CD4-positive, alpha-beta T cell treated with Interleukin-6 at 100 ng/mL for 8 hours (primary cell): ENCODE results near the gene CRIP1.

Source experiments
- DNase-seq: peaks from one replicate; pipeline ENCODE4 v3.0.0-alpha.2; 2020; ENCODE audit warnings: mixed read lengths, low spot score

The CRIP1 gene

DNA sequence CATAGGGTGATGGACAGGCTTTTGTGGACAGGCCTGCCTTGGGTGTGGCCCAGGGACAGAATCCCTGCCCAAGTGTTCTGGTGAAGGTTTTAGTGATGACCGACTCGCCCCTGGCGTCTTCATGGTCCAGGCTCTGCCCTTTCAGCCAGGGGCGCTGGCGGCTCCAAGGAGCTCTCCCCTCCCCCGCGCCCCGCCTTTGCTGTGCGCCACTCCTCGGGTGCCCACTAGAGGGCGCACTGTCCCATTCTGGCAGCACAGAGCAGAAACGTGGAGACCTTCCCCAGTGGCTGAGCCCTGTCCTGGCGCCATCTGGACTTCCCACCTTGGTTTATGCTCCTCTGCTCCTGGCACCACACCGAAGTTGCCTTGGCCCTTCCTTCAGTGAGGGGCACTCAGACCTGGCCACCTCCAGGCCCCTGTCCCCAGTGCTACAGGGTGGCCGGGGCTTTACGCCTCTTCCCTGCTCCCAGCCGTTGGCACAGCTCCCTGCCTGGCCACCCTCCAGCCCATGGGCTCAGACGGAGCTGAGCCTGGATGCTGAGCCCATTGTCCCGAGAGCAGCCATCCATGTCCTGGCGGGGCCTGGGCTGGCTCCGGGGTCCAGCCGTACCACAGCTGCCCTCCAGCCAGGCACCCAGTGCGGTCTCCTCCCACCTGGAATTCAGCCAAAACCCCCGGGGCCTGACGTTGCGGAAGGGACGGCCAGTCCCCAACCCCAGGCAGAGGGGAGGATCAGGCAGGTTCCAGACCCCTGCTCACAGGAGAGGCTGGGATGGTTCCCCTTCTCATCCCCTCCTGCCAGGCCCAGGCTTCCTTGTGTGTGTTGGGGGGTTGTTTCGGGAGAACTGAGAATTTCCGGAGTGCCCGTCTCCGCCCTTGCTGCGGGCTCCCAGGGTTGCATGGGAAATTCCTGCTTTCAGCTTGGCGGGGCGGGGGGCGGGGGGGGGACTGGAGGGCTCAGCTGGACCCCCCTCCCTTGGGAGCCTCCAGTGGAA, 5.6 kb upstream of the CRIP1 start:
- peak; percentile 85 for DNase-seq

DNA sequence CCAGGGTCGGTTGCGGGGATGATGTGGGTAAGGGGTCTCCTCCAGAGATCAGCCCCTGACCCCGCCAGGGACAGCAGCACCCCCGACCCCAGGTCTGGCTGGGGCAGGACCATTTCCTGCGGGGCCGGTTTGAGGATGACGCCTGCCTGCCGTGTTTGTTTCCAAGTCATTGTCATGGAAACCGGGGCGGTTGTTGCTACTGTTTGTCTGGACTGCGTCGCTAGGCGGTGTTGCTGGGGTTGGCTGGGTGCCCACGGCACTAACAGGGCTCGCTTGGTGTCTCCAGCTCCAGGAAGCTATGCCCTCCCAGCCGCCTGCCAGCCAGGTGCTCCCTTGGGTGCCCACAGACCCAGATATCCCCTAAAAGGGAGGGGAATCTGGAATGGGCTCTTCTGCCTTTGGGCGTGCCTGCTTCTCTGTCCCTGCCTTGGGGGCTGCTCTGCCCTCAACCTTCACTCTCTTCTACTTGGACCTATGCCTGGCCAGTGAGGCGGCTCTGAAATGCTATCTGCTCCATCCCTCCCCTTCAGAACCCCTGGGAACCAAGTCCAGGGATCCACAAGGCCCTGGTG, 4.7 kb upstream of the CRIP1 start:
- DNase-seq = peak; percentile 96

DNA sequence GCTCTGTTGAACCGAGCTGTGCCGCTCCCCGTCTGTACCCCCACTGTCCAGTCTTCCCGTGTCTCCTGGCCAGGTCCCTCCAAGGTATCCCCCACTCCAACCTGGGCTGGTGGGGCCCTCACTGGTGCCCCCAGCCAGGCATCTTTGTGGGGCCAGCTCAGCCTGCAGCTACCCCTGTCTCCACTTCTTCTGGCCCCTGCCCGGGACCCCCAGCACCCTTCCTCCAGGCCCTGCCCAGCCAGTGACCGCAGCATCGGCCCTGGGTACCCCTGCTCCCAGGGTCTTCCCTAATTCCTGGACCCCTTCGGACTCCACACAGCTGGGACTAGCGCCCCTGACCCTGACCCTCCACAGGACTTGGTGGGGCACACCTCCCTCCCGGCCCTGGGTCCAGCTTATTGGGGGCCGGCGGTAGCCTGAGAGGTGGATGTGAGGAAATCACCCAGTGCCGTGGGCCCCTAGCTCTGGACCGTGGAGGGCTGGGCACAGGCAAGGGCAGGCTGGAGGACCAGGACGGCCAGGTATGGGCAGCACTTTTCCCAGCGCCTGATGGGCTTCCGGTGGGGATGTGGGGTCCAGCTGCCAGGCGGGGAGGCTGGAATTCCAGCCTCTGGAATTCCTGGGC, 4.1 kb upstream of the CRIP1 start:
- no peak for DNase-seq

DNA sequence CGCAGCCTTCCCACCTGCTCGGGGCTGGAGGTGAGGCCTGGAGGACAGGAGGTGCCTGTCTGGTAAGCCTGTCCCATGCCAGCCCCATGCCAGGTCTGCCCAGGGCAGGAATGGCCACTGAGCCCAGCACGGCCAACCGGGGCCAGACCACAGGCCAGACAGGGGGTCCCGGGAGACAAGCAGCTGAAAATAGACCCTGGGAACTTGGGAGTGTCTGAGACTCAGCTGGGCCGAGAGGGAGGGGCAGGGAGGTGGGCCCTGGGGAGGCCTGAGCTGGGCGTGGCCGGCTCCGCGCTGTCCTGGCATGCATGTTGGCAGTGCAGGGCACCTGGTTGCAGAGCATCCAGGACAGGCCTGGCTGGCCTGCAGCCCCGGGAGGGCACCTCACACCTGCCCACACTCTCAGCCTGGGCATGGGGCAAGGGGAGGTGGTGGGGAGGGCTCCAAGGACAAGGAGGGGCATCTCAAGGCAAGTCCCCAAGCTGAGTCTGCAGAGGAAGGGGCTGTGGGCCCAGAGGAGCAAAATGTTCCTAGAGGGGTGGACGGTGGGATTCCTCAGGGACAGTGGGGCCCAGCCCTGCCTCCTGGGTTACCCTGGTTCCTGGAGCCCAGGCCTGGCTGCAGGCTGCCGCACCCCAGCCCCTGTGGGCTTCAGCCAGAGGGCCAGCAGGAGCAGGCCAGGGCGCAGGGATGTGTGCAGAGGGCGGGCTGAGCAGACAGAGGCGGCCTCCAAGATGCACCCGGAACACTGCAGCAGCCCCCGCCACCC, 3.2 kb upstream of the CRIP1 start:
- no peak for DNase-seq

DNA sequence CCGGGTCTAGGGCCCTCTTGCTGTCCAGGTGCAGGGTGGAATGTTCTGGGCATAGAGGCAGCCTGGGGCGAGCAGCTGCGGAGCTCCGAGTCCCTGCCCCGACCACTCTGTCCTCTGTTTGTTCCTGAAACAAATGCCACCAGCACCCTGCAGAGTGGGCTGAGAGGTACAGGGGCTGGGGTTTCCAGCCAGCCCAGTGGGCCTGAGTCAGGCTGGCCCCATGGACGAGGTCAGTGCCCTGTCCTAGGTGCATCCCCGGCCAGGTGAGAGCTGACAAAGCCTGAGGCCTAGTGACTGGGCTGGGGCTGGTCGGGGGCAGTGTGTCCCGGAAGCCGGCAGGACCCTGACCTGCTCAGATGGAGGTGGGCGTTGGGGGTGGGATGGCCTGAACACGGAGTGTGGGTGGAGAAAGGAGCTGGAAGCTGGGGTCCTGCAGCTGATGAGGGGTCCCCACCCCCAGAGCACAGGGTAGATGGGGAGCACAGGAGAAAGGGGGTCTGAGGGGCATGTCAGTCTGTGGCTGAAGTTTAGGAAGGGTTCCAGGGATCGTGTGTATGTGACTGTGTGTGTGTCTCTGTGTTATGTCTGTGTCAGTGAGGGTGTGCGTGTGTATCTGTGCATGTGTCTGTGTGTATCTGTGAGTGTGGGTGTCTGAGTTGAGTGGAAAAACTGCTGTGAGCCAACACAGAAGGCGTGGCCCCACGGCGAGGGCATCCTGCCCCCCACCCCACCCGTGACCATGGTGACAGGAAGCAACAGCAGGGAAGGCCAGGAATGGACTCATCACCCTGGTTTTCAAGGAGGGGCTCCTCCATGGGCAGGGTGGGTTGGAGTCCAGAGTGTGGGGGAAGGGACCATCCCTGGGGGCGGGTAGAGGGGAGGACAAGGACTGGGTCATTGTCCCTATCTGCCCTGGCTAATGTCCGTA, 2.4 kb upstream of the CRIP1 start:
- DNase-seq = peak; percentile 61

DNA sequence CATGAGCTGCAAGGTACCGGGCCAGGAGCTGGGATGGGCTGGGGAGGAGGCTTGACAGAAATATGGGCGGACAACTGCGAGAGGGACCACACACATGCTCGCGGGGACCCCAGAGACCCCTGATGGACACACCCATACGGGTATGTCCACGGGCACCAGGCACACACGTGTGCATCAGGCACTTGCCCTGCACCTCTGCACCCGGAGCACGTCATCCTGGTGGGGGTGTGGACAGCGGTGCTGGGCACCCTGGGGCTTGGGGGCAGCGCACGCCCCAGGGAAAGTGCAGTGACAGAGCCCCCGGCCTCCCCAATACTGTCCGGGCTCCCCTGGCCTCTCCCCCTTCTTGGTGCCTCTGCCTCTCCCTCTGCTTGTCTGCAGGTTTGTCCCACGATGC, 1.7 kb upstream of the CRIP1 start:
- DNase-seq = no peak

DNA sequence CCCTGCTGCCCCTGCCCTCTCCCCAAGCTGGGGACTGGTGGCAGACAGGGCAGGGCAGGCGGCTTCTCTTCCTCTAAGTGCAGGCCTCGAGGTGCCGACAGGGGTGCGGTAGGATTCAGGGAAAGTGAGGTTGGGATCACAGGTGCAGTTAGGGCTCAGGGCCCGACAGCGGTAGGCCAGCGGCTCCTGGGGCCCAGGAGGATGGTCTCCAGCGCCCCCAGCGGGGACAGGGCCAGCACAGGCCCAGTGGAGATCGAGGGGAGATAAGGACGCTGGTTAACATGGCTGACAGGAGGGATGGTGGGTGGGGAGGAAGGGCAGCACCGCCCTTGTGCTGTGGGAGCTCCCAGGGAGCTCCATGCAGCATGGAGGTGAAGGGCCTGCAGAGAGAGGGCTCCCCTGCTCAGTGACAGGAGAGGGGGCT, 935 bp upstream of the CRIP1 start:
- DNase-seq = peak; percentile 61

DNA sequence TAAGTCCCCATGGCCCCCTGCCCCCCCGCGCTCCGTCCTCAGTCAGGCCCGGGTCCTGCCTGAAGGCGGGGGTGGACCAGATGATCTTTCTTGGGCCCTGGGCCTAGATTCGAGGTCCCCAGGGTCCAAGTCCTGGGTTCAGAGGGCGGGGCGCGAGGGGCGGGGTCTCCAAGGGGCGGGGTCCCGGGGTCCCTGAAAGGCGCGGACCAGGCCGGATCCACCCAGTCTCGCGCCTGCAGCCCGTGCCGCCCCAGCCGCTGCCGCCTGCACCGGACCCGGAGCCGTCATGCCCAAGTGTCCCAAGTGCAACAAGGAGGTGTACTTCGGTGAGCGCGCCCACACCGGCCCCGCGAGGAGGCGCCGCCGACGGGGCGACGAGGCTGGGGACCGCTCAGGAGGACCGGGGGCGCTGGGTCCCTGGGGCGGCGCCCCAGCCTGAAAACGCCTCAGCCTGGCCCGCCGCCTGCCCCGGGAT, 325 bp downstream of the CRIP1 start:
- peak; percentile 56 for DNase-seq

DNA sequence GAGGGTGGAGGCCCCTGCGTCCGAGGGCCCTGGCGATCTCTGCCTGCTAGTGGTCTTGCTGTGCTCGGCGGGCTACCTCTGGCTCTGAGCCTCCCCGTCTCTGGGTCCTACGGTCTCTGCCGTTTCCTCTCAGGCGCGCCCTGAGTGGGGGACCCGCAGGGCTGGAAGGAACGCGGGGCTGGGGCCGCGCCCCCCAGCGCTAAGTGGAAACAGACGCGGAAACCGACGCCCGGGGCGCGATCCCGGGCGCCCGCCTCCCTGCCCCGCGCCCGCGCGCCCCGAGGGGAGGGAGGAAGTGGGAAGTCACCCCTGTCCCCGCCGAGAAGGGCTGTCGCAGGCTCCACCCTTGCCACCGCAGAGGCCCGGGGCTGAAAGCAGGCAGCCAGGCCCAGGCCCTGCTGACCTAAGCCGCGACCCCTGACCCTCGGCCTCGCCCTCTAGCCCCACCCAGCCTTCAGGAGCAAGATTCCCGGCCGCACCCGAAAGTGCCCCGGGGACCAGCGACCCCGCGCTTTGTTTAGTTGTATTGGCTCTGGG, 831 bp downstream of the CRIP1 start:
- peak; percentile 75 for DNase-seq

DNA sequence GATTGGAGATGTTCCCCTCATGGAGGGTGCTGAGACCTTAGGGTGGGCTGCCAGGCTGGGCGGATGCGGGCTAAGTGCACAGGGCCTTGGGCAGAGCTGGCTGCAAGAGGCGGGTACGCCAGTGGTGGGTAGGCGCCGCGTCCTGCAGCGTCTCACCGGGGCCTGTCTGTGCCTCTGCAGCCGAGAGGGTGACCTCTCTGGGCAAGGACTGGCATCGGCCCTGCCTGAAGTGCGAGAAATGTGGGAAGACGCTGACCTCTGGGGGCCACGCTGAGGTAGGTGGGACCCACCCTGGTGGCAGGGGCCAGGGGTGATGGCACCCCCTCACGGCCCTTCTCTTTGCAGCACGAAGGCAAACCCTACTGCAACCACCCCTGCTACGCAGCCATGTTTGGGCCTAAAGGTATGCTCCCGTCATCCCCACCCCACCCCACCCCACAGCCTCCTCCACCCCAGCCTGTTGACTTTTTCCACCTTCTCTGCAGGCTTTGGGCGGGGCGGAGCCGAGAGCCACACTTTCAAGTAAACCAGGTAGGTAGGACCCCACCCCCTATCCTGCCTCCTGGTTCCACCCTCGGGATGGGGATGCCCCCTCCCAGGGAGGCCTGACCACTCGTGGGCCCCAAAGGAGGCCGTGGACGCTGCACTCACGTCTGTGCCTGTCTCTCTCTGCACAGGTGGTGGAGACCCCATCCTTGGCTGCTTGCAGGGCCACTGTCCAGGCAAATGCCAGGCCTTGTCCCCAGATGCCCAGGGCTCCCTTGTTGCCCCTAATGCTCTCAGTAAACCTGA, 1.5 kb downstream of the CRIP1 start:
- no peak for DNase-seq

DNA sequence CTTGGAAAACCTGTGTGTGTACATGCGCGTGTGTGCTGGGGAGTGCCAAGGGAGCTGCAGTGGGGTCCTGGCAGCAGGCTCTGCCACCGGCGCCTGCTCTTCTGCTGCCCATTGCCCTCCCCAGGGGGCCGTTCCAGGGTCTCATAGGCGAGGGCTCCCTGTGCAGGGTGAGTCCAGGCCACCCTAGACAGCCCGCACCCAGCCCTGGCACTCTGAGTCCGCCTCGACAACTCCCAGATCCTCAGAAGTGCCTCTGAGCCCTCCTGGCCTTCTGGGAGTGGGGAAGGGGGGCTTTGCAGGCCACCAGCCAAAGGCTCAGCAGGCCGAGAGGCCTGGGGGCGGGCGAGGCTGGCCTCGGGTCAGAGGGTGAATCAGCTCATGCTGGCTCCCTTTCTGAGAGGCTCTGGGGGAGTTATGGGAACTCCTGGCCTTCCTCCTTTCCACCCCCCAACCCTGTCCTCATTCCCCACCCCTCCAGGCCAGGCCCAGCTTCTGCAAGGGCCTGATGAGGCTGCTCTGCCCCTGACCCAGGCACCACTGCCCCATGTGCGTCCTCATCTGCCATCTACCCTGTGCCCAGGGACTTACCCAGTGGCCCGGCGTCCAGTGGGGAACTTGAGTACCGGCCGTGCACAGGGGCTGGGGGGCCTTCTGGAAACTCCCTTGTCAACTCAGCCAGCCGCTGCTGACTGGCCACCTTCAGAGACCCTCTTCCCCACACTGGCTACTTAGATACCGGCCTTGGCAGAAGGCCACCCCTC, 2.3 kb downstream of the CRIP1 start:
- DNase-seq = no peak

DNA sequence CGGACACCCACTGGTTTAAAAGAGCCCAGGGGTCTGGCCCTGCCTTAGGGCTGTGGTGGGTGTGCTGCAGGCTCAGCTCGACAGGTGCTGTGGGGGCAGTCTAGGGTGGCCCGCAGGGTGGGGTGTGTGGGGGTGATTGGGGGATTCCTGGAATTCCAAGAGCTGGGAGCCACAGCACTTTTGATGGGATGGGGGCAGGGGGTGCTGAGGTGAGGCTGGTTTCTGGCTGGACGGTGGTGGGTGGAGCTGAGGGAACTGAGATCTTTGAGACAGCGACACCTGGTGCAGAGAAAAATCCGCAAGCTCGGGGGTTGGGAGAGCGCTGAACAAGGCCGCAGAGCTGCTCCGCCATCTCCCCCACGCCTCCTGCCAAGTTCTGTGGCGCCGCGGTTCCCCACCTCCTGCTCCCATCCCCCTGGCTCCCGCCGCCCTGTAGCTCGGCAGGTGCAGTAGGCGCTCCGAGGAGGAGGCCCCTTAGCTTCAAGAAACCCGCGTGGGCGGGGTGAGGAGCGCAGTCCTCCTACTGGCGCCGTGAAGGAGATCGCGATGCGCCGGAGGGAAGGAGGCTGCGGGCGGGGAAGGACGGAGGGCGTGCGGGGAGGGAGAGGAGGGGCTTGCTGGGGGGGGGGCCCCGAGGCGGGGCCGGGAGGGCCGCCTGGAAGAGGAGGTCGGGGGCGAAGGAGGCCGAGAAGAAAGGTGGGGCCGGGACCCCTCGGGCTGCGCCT, 3.0 kb downstream of the CRIP1 start:
- peak; percentile 87 for DNase-seq

DNA sequence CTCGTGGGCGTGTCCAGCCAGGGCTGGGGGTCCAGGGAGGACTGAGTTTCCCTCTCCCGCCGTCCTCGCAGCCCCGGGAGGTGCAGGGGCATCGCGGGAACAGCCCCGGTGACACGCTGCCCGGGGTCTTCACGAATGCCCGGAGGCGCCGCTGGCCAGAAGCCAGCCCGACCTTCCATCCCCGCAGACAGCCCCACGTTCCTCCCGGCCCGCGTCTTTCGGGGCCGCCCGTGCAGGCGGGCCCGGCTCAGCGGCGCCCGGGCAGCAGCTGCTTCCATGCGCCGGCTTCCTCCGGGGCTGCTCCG, 3.5 kb downstream of the CRIP1 start:
- DNase-seq = no peak

DNA sequence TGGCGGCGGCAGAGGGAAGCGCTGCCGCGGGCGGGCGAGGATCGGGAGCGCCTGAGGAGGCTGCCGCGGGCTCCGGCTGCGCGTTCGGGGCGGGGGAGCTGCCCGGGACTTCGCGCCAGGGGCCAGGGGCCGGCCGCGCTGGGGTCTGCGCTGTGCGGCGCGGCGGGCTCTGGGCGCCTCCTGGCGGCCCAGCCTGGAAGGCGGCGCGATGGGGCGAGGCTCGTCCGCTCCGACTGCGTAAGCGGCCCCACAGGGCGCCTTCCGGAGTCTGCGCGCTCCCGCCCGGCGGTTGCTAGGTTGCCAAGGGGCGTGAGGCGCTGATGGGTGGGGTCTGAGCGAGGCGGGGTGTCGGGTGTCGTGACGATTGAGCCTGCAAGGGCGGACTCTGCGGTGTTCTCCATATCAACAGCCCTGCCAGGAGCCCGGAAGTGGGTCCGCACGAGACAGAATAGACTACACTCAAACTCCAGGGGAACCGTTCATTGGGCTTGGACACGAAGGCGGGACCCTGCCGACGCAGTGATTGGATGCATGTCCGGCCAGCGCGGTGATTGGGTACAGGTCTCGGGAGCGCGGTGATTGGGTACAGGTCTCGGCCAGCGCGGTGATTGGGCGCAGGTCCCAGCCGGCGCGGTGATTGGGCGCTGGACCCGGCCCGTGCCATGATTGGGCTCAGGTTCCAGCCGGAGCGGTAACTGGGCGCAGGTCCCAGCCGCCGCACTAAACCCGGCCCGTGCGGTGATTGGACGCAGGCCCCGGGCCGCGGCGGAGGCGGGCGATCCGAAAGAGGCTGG, 4.1 kb downstream of the CRIP1 start, which contains the start of gene TEDC1:
Gene TEDC1, plus strand, starts transcription at position 675 of the 794 bp plus-strand sequence. CDS start 130 bp downstream, outside the sequence.
- peak; percentile 100 for DNase-seq

DNA sequence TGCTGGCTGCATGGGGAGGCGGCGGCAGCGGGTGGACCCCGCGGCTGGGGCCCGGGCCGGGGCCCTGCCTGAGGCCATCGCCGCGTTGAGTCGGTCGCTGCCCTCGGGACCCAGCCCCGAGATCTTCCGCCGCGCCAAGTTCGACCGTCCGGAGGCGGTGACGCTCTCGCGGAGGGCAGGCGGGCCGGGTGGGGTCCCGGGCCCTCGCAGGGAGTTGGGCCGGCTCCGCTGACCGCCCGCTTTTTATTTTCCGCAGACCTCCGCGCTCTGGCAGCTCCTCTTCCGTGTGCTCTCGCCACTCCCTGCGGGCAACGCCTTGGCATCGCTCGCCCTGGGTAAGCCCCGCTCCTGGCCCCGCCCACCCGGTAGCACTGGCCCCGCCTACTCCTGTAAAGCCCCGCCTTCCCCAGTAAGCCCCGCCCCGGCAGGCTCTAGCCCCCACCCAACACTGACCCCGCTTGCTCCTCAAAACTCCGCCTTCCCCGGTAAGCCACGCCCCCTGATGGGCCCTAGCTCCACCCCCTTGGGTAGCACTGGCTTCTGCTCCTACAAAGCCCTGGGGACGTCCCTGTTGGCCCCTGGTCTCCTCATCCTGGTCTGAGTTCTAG, 4.8 kb downstream of the CRIP1 start:
- DNase-seq = peak; percentile 67

DNA sequence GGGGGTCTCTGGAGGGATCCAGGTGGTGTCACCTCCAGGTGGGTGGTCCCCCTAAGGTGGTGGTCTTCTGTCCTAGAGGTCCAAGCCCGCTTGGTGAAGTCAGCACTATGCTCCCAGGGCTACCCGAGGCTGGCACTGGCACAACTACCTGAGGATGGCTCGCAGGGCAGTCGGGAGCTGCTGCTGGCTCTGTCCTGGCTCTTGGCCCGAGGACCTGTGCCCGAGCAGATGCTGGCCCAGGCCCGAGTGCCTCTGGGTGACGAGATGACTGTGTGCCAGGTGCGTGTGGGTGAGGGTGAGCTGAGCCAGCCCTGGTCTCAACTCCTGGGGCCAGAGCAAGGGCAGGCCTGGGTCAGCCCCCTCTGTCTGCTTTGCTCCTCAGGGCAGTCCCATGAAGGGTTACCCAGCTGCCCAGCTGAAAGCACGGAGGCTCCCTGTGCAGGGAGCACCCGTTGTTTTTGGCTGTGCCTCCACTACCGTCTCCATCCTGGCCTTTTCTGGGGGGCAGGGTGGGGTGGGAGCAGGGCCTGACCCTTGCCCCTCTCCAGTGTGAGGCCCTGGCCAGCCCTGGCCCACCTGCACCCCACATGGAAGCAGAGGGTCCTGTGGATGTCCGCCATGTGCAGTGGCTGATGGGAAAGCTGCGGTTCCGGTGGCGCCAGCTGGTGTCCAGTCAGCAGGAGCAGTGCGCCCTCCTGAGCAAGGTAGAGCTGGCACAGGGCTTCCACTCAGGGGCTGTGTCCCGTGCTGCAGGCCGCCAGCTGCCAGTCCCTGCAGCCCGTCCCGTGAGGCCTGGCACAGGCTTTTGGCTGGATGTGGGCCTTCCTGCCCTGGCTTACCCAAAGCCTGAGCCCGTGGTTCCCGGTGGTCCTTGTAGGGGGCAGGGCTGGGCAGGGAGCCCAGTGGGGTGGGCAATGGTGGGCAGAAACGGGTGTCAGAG, 5.6 kb downstream of the CRIP1 start:
- DNase-seq = no peak
